Astrocyte (in vitro differentiated cells and primary cell): ENCODE measurements around the gene GPHN. TPM values are rescaled to one million over a fixed set of nuclear protein-coding genes. Genes with fewer than 3 reads are reported as not detected.
"Not testable (repeated sequence)": the region's sequence is repeated elsewhere in the genome, so short reads cannot be mapped to it uniquely, and the experiment has no call there.

Experiments
- DNase-seq: peaks from one replicate; pipeline ENCODE4 v3.0.0-alpha.2; 2010; ENCODE audit warnings: low read depth
- FAIRE-seq: peaks from 2 replicates; lab custom pipeline; 2011; peaks lifted over from hg19 to GRCh38; lab: Jason Lieb, UNC
- H2AFZ ChIP-seq: 2 replicates; pipeline ENCODE4 v1.6.0; 2012; ENCODE audit warnings: low read depth, low read length, inconsistent platforms
- H3K27ac ChIP-seq: 2 replicates; pipeline ENCODE4 v1.5.1; 2011; ENCODE audit warnings: low read depth, low read length, inconsistent platforms
- H3K27me3 ChIP-seq: 2 replicates; pipeline ENCODE4 v1.6.0; 2011; ENCODE audit warnings: low read length, inconsistent platforms; ENCODE audit not compliant: insufficient read depth
- H3K36me3 ChIP-seq: 2 replicates; pipeline ENCODE4 v1.5.1; 2011; ENCODE audit warnings: low read length, inconsistent platforms; ENCODE audit not compliant: insufficient read depth
- H3K4me1 ChIP-seq: 2 replicates; pipeline ENCODE4 v1.5.1; 2011; ENCODE audit warnings: low read length, inconsistent platforms; ENCODE audit not compliant: insufficient read depth
- H3K4me2 ChIP-seq: 2 replicates; pipeline ENCODE4 v1.6.0; 2012; ENCODE audit warnings: low read length, inconsistent platforms
- H3K4me3 ChIP-seq: 2 replicates; pipeline ENCODE4 v1.5.1; 2011; ENCODE audit warnings: low read depth, mild to moderate bottlenecking, low read length, inconsistent platforms; ENCODE audit not compliant: insufficient read depth
- H3K79me2 ChIP-seq: 2 replicates; pipeline ENCODE4 v1.6.0; 2012; ENCODE audit warnings: mild to moderate bottlenecking, low read length, inconsistent platforms; ENCODE audit not compliant: insufficient read depth
- H3K9ac ChIP-seq: 2 replicates; pipeline ENCODE4 v1.6.0; 2012; ENCODE audit warnings: mild to moderate bottlenecking, low read length, inconsistent platforms
- H3K9me3 ChIP-seq: 2 replicates; pipeline ENCODE4 v1.5.1; 2012; ENCODE audit warnings: low read depth, mild to moderate bottlenecking, low read length, inconsistent platforms; ENCODE audit not compliant: insufficient read depth
- H4K20me1 ChIP-seq: 2 replicates; pipeline ENCODE4 v1.6.0; 2012; ENCODE audit warnings: low read length, inconsistent platforms; ENCODE audit not compliant: insufficient read depth
- H3K27ac Mint-ChIP-seq: one replicate; pipeline ENCODE4 v1.8.0; 2021; ENCODE audit warnings: mild to moderate bottlenecking, mixed read lengths; ENCODE audit not compliant: unreplicated experiment
- H3K27me3 Mint-ChIP-seq: one replicate; pipeline ENCODE4 v1.8.0; 2021; ENCODE audit warnings: low read depth, mixed read lengths; ENCODE audit not compliant: unreplicated experiment
- H3K36me3 Mint-ChIP-seq: one replicate; pipeline ENCODE4 v1.8.0; 2021; ENCODE audit warnings: low read depth, mixed read lengths; ENCODE audit not compliant: unreplicated experiment
- H3K4me1 Mint-ChIP-seq: one replicate; pipeline ENCODE4 v1.8.0; 2021; ENCODE audit warnings: low read depth, mixed read lengths; ENCODE audit not compliant: unreplicated experiment
- H3K4me3 Mint-ChIP-seq: one replicate; pipeline ENCODE4 v1.8.0; 2021; ENCODE audit warnings: mild to moderate bottlenecking, moderate library complexity, mixed read lengths; ENCODE audit not compliant: unreplicated experiment
- H3K9me3 Mint-ChIP-seq: one replicate; pipeline ENCODE4 v1.8.0; 2021; ENCODE audit warnings: mild to moderate bottlenecking, mixed read lengths; ENCODE audit not compliant: unreplicated experiment
- EZH2 ChIP-seq: IDR thresholded peaks from 2 replicates; pipeline ENCODE4 v1.6.1; 2012; ENCODE audit warnings: mild to moderate bottlenecking, low read length, inconsistent platforms; ENCODE audit not compliant: insufficient read depth
- total RNA-seq: library from RNA; stranded (reverse); gene quantifications from 2 replicates; pipeline ENCODE4 v1.2.1, GENCODE V29; 2021
- TF ChIP-seq, protein P1 (sequence below): IDR thresholded peaks from 2 replicates; pipeline ENCODE4 v1.5.1; 2011; ENCODE audit warnings: low read depth, mild to moderate bottlenecking, inconsistent platforms, low read length, moderate library complexity; ENCODE audit not compliant: insufficient read depth

The GPHN gene
- total RNA-seq, 1 donor from 2014 or later: 6.9 TPM

DNA sequence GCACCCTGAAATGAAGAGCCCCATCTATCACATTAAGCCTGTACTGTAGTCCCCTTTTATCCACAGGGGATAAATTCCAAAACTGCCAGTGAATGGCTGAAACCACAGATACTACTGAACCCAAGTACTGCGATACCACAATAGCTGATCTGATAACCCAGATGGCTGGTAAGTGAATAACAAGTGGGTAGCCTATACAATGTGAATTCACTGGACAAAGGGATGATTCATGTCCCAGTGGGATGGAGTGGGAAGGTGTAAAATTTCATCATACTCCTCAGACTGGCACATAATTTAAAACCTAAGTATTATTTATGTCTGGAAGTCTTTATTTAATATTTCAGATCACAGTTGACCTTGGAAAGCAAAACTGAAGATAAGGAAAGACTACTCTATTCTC, 201.3 kb downstream of the GPHN start:
- Mint-ChIP-seq H3K9me3 (peaks cover 8% of the 10 kb centered on the region), H3K36me3 (no peaks in the 10 kb centered on the region), H3K27me3 (no peaks in the 10 kb centered on the region), H3K4me1 (peaks cover 5% of the 10 kb centered on the region), H3K27ac (peak overlapping the region; percentile 84), H3K4me3 (no peak overlapping the region)
- no peaks in the 10 kb centered on the region for H3K79me2 ChIP-seq
- no peak overlapping the region for H2AFZ ChIP-seq
- no peak for TF ChIP-seq EZH2
- TF ChIP-seq, protein P1, sequence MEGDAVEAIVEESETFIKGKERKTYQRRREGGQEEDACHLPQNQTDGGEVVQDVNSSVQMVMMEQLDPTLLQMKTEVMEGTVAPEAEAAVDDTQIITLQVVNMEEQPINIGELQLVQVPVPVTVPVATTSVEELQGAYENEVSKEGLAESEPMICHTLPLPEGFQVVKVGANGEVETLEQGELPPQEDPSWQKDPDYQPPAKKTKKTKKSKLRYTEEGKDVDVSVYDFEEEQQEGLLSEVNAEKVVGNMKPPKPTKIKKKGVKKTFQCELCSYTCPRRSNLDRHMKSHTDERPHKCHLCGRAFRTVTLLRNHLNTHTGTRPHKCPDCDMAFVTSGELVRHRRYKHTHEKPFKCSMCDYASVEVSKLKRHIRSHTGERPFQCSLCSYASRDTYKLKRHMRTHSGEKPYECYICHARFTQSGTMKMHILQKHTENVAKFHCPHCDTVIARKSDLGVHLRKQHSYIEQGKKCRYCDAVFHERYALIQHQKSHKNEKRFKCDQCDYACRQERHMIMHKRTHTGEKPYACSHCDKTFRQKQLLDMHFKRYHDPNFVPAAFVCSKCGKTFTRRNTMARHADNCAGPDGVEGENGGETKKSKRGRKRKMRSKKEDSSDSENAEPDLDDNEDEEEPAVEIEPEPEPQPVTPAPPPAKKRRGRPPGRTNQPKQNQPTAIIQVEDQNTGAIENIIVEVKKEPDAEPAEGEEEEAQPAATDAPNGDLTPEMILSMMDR: no peak
- no peaks in the 10 kb centered on the region for H3K27me3 ChIP-seq
- H3K4me1 ChIP-seq: peaks cover 4% of the 10 kb centered on the region
- peak; percentile 70 for DNase-seq
- H3K36me3 ChIP-seq: no peaks in the 10 kb centered on the region
- no peaks in the 10 kb centered on the region for H3K9me3 ChIP-seq
- H3K27ac ChIP-seq: no peak overlapping the region
- peak overlapping the region; percentile 22 for H3K4me2 ChIP-seq
- peak; percentile 29 for FAIRE-seq
- H3K9ac ChIP-seq: no peak overlapping the region
- H3K4me3 ChIP-seq: no peak overlapping the region
- no peaks in the 10 kb centered on the region for H4K20me1 ChIP-seq

DNA sequence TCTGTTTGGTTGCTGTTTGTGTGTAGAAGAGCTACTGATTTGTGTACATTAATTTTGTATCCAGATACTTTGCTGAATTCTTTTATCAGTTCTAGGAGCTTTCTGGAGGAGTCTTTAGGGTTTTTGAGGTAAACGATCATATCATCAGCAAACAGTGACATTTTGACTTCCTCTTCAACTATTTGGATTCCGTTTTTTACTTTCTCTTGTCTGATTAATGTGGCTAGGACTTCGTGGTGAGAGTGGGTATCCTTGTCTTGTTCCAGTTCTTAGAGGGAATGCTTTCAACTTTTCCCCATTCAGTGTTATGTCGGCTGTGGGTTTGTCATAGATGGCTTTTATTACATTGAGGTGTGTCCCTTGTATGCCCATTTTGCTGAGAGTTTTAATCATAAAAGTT, 206.3 kb downstream of the GPHN start:
- not testable (repeated sequence) for H4K20me1 ChIP-seq, H3K9me3 Mint-ChIP-seq, H2AFZ ChIP-seq, H3K27me3 Mint-ChIP-seq, H3K27me3 ChIP-seq, DNase-seq, H3K79me2 ChIP-seq, H3K4me1 ChIP-seq, H3K9me3 ChIP-seq, H3K9ac ChIP-seq, H3K27ac ChIP-seq, H3K36me3 Mint-ChIP-seq, H3K36me3 ChIP-seq, H3K27ac Mint-ChIP-seq, H3K4me1 Mint-ChIP-seq, H3K4me3 Mint-ChIP-seq, FAIRE-seq, H3K4me3 ChIP-seq, H3K4me2 ChIP-seq

DNA sequence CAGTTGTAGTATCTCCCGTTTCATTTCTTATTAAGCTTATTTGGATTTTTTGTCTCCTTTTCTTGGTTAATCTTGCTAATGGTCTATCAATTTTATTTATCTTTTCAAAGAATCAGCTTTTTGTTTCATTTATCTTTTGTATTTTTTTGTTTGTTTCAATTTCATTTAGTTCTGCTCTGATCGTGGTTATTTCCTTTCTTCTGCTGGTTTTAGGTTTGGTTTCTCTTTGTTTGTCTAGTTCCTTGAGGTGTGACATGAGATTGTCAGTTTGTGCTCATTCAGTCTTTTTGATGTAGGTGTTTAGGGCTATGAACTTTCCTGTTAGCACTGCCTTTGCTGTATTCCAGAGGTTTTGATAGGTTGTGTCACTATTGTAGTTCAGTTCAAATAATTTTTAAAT, 207.4 kb downstream of the GPHN start:
- not testable (repeated sequence) for H3K4me1 Mint-ChIP-seq, H3K9me3 Mint-ChIP-seq, H2AFZ ChIP-seq, H3K4me2 ChIP-seq, H3K27me3 Mint-ChIP-seq, H3K36me3 Mint-ChIP-seq, H4K20me1 ChIP-seq, H3K4me1 ChIP-seq, H3K27ac Mint-ChIP-seq, H3K27ac ChIP-seq, H3K4me3 ChIP-seq, H3K4me3 Mint-ChIP-seq, H3K9me3 ChIP-seq, H3K27me3 ChIP-seq, H3K9ac ChIP-seq, H3K36me3 ChIP-seq, DNase-seq, H3K79me2 ChIP-seq, FAIRE-seq

DNA sequence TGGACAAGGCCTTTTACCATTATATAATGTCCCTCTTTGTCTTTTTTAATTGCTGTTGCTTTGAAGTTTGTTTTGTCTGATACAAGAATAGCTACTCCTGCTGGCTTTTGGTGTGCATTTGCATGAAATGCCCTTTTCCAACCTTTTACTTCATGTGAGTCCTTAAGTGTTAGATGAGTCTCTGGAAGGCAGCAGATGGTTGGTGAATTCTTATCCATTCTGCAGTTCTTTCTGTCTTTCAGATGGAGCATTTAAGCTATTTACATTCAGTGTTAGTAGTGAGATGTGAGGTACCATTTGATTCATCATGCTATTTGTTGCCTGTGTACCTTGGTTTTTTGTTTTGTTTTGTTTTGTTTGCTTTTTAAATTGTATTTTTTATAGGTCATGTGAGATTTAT, 208.3 kb downstream of the GPHN start:
- TF ChIP-seq EZH2: no peak
- TF ChIP-seq, protein P1: no peak
- Histone ChIP-seq H3K4me2 (no peak overlapping the region), H3K79me2 (no peaks in the 10 kb centered on the region), H3K36me3 (no peaks in the 10 kb centered on the region), H3K4me1 (no peaks in the 10 kb centered on the region), H3K9me3 (no peaks in the 10 kb centered on the region), H3K9ac (no peak overlapping the region), H2AFZ (no peak overlapping the region), H3K27me3 (no peaks in the 10 kb centered on the region), H4K20me1 (no peaks in the 10 kb centered on the region), H3K27ac (no peak overlapping the region), H3K4me3 (no peak overlapping the region)
- Mint-ChIP-seq H3K27me3 (no peaks in the 10 kb centered on the region), H3K4me1 (no peaks in the 10 kb centered on the region), H3K9me3 (peaks cover 5% of the 10 kb centered on the region), H3K27ac (no peak overlapping the region), H3K36me3 (no peaks in the 10 kb centered on the region), H3K4me3 (no peak overlapping the region)
- no peak for FAIRE-seq
- DNase-seq: no peak
